ENCODE data around the gene FGG.
"Not testable (repeated sequence)": the region's sequence is repeated elsewhere in the genome, so short reads cannot be mapped to it uniquely, and the experiment has no call there.

Gene FGG

GRCh38 chr4:154609532-154609931 lies 2.9 kb downstream of the FGG start:
- no peak for DNase-seq

GRCh38 chr4:154608361-154609252 lies 3.8 kb downstream of the FGG start:
- no peak for DNase-seq

GRCh38 chr4:154606728-154607723 lies 5.4 kb downstream of the FGG start:
- no peak for DNase-seq

GRCh38 chr4:154604696-154605200 lies 7.7 kb downstream of the FGG start:
- DNase-seq, result no peak

- no peak for DNase-seq
These were observed 9.2 kb downstream of the FGG start for GRCh38 chr4:154603033-154603943.

GRCh38 chr4:154602404-154603020 lies 9.9 kb downstream of the FGG start:
- DNase-seq, result no peak

- DNase-seq, result no peak
These were observed 14.4 kb downstream of the FGG start for GRCh38 chr4:154597798-154598774.

- DNase-seq, result not testable (repeated sequence)
These were observed 15.2 kb downstream of the FGG start for GRCh38 chr4:154597281-154597680.

GRCh38 chr4:154595807-154596206 lies 16.6 kb downstream of the FGG start:
- no peak for DNase-seq

GRCh38 chr4:154594343-154594742 lies 18.1 kb downstream of the FGG start:
- not testable (repeated sequence) for DNase-seq

GRCh38 chr4:154593868-154594267 lies 18.6 kb downstream of the FGG start:
- DNase-seq, result no peak

- DNase-seq, result no peak
These were observed 20.6 kb downstream of the FGG start for GRCh38 chr4:154591890-154592289.

- DNase-seq, result no peak
These were observed 22.0 kb downstream of the FGG start, which contains the start of gene FGA for GRCh38 chr4:154590329-154591006. TSS of gene FGA (minus strand) at chr4:154590742. CDS start at chr4:154590687, 55 bp downstream.

- DNase-seq, result no peak
These were observed 22.9 kb downstream of the FGG start for GRCh38 chr4:154589296-154590197.

GRCh38 chr4:154588198-154588597 lies 24.3 kb downstream of the FGG start:
- no peak for DNase-seq

- no peak for DNase-seq
These were observed 26.0 kb downstream of the FGG start for GRCh38 chr4:154586296-154587033.

- DNase-seq, result no peak
These were observed 27.0 kb downstream of the FGG start for GRCh38 chr4:154585369-154586018.

All from activated CD4-positive, alpha-beta T cell treated with anti-CD3 and anti-CD28 coated beads for 4 hours (primary cell).